ENCODE data around the gene LIPM.
"Not testable (repeated sequence)": the region's sequence is repeated elsewhere in the genome, so short reads cannot be mapped to it uniquely, and the experiment has no call there.

The LIPM gene

DNA sequence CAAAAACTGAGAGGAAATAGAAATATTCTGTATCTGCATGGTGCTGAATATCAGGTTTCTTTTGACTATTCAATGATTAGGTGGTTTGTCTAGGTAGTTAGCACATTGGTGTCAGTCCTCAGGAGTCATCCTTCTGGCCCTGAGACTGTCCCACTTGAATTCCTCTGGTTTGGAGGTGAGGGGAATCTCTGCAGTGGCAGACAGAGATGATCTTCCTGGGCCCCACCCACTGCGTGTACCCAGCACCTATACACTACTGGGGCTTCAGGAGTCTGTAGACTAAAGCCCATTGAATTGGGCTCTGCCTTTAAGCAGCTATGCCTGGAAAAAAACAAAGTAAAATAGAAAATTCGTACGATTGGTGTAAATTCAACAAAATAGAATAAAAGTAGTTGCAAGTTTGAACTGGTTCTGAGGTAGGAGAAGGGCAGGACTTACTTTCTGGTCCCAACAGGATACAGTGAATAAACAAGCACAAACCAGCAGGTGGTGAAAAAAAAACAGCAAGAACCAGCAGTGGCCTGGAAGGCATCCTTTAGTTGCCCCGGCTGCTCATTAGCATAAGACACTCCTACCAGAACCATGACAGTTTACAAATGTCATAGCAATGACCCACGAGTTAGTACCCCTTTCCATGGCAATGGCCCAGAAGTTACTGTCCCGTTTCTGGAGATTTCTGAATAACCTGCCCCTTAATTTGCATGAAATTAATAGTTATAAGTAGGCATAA is 1.7 kb downstream of the LIPM start:
- no peak for DNase-seq

DNA sequence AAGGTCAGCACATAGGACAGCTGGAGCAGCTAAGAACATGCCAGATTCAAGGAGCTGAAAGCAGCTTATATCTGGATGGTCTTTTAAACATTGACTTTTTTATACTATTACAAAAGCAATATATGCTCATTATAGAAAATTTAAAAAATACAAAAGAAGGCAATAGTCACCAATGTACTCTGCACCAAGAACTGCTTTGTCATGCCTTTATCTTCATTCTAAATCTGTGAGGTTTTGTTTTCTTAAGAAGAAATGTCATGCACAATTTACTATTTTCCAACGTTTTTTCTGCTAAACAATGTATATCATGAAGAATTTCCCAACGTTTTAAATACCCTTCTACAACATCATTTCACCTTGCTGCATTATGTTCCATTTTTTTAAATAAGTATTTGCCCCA is 2.8 kb downstream of the LIPM start:
- no peak for DNase-seq

DNA sequence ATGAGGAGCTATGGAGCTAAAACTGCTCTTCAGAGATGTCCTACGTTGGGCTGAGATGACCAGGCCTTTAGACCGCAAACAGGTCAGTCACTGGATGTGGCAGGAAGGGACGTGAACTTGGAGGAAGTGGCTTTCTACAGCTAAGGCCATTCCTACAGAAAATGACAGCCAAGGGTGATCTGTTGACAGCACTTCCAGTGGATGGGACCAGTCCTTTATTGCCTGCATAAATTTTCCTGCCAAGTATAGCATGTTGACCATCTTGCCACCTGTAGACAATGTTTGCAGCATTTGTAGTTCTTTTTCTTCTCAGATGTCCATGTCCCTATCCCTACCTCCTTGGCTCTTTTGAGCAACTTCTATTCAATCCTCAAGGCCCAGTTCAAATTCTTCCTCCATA is 3.4 kb downstream of the LIPM start:
- no peak for DNase-seq

DNA sequence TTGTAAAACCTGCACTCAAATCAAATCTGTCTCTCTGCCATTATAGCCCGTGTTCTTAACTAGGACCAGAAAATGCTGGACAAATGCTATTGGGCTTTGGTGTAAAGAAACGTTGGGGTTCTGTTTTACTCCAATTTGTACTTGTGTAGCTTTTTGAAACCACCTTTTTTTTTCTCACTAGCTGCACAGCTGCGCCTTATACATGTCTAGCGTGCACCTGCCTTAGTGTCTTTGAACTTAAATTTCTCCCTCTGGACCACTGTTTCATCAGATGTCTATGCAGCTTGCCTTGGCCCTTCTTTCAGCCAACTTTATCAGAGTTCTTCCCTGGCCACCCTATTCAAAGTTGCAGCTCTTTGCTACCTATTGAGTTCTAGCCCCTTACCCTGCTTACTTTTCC is 7.1 kb downstream of the LIPM start:
- no peak for DNase-seq

DNA sequence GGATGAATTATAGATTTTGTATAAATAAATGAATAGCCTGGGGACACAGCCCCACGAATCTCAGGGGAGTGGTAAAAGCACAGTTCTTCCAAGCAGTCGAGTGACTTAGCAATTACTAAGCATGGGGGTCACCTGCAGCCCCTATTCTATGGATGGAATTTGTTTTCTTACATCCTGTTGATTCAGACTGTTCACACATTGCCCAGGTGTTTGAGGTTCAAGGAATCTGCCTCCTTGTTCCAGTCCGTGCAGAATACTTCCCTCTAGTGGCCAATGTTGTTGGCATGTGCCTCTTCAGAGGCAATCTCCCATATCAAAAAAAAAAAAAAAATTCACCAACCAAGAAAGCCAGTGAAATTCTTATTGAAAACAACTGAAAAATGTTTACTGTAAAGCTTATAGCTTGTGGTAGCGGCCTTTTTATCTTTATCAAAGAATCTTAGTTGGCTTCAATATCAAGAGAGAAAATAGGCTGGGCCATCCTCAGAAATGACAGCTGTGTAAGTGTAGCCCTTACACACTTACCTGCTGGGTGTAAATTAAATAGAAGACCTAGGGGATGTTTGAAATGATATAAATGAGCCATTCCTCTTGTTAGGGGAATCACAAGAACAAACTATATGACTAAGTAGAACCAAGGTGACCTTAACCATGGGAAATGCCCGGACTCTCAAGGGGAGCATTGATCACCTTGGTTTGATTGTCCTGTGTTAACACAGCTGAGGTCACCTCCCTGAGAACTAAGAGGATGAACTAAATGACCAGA is 7.8 kb downstream of the LIPM start:
- DNase-seq, result peak; percentile 54

DNA sequence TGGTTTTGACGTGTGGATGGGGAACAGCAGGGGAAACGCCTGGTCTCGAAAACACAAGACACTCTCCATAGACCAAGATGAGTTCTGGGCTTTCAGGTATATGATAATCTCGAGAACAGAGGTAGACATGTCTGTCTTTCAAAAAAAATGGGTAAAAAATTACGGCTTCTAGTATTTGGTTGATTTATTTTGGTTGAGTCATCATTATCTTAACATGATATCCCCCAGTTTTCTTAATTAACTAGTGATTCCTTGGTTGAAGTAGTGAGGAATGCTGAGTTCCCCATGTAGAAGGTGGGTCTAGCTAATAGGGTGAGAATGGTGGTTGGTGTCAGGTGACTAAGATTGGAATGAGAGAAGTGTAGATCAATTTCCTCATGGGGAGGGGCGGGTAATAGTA is 10.7 kb downstream of the LIPM start:
- no peak for DNase-seq

DNA sequence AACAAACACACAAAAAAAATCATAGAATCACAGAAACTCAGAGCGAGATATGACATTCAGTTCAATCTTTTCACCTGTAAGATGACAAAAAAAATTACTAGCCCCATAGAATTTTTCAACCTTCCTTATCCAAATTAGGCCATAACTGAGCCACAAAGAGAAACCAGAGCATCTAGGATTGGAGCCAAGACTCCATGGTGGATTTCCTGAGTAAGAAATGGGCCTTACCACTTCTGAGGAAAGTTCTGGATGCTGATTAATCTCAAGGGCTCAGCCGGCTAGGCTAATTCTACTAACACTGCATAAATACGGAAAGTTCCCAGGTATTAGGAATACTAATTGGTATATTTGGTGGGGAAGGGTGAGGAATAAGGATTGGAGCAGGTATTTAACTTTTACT is 16.8 kb downstream of the LIPM start:
- no peak for DNase-seq

DNA sequence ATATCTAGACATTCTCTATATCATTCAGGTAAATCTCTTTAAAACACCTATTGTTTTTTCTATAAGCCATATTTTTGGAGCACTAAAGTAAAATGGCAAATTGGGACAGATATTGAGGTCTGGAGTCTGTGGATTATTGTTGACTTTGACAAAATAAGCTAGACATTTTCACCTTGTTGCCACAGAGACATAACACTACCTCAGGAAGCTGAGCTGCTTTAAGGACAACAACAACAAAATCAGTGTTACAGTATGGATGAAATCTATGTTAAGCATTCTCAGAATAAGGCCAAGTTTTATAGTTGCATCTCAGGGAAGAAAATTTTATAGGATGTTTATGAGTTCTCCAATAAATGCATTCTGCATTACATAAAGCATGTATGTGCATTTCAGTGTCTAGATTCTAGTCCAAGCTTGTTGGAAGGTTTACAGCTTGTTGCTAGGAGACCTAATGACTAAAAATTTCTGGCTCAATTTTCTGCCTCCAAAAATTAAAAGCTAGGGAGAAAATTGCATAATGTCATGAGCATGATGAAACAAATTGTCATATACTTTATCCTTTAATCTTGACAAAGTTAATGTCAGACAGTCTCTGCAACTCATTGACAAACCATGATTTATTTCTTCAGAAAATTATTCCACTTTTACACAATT is 18.3 kb downstream of the LIPM start:
- DNase-seq, result no peak

DNA sequence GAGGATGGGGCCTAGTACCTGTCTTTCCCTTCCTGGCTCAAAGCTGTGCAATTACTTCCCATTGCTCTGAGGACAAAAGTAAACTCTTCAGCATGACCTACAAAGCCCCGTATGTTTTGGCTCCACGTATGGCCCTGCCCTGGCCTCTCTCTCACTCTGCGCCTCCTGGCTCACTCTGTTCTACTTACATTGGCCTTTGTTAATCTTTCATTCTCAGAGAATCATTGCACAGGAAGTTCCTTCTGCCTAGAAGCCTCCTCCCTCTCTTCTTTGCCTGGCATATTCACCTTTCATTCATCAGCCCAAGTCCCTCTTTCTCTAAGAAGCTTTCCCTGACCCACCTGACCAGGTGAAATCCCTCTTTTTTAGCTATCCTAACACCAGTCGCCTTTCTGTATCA is 23.9 kb downstream of the LIPM start:
- no peak for DNase-seq

DNA sequence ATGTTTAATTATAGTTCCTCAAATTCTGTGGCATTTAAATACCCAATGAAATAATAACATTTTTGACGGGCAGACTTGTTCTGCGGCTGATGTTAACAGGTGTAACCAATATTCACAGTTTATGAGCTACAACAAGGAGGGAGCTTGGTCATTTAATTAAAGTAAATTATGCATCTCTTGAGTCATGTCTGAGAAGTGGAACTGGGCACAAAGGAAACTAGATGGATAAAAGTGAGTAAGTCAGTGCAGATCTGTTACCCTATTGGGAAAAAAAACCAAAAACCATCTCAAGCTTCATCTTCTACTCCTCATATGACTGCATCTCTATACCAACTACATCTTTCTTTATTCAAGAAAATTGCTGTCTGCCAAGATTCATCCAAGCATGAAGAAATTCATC is 25.1 kb downstream of the LIPM start:
- DNase-seq, result no peak

DNA sequence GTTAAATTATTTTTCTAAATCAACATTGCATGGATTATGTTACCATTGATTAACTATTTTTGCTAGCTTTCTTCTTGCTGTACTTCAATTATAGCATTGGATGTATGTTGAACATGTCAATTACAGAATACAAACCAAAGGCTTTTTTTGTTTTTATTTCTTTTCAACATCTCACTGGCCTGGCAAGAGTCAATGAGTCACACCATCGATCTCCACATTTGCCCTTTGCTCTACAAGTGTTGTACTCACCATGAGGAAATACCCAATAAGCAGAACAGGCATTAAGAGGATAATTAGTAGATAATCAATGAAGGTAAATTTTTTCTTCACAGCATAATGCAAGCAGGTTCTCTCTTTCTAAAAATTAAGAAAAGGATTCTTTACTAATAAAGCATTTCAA is 25.8 kb downstream of the LIPM start:
- DNase-seq, result no peak

DNA sequence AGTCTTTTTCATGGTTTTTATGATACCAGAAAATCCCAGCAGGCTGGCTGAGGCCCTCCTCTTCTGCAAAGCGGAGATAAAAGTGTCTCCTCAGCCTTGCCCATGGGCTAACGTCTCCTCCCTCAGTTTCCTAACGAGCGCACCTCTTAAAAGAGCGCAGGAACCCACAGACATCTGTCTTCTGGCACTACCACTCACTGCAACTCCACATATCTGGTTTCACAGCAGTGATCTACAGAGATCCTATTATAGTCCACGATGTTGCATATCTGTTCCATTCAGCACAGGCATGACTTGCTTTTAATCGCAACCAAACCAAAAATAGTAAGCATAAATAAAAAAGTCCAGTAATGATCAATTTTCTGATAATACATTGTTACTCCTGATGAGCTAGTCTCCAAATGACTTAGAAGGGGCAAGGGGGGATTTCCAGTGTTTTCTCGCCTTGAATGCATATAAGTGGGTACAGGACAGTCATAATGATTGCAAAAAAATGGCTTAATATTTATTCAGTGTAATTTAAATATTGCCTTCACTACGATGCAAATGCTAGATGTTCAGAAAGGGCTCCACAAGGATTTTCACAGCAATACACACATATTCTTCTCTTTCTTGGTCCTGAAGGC is 28.2 kb downstream of the LIPM start:
- no peak for DNase-seq

DNA sequence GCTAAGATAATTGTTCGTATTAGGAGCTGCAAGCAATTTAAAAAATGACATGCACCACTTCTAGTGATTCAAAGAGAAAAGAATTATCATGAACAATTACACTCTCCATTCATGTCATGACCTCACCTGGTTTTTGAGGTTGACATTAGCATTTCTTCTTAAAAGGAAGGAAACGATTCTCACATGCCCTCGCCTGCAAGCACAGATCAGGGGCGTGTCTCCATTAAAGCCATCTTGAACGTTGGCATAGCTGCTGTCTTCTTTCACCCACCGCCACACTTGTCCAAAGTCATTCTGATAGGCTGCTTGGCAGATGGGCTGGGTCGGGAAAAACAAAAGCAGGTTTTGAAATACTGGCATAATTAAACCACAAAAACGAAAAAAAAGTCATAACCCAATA is 29.2 kb downstream of the LIPM start:
- DNase-seq, result no peak

DNA sequence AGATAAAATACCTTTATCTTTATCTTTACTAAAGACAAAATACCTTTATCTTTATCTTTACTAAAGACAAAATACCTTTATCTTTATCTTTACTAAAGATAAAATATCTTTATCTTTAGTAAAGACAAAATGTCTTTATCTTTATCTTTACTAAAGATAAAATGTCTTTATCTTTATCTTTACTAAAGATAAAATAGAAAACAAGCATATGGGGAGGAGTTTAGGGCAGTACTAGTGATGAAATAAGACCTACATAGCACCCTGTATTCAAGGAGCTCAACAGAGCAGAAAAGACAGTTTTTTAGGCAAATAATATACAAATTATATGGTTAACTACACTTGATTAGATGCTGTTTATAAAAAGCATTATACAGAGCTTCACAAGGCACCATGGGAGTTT is 29.8 kb downstream of the LIPM start:
- no peak for DNase-seq

DNA sequence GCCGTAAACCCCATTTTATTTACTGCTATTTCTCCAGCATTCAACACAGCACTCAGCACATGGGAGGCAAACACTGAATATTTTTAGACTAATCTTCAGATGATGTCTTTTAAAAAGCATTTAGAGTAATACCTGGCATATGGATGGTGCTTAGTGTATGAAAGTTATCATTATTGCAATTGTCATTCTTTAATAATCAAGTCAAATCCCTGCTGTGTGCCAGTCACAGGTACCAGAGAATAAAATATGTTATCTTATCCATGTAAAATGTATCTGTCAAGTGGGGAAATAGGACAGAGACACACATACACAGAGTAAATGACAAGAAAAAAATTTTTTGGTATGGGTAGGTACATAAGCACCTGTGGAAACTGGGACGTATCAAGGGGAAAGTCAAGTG is 30.6 kb downstream of the LIPM start:
- DNase-seq, result no peak

DNA sequence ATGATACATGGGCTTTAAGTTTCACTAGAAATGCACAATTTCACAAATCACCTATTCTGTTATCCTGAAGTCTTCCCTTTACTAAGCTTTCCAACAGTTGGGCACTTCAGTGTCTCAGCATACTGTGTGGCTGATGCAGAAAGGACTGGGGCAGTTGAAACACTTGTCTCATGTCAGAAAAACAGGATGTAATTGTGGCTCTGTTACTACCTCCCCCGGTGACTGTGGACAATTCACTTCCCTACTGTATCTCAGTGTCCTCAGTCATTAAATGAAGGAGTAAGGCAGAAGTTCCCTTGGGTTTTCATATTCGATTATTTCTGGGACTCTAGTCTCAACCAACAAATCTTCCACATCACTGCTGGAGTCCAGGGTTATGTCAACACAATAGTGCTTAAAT is 31.2 kb downstream of the LIPM start:
- DNase-seq, result no peak

DNA sequence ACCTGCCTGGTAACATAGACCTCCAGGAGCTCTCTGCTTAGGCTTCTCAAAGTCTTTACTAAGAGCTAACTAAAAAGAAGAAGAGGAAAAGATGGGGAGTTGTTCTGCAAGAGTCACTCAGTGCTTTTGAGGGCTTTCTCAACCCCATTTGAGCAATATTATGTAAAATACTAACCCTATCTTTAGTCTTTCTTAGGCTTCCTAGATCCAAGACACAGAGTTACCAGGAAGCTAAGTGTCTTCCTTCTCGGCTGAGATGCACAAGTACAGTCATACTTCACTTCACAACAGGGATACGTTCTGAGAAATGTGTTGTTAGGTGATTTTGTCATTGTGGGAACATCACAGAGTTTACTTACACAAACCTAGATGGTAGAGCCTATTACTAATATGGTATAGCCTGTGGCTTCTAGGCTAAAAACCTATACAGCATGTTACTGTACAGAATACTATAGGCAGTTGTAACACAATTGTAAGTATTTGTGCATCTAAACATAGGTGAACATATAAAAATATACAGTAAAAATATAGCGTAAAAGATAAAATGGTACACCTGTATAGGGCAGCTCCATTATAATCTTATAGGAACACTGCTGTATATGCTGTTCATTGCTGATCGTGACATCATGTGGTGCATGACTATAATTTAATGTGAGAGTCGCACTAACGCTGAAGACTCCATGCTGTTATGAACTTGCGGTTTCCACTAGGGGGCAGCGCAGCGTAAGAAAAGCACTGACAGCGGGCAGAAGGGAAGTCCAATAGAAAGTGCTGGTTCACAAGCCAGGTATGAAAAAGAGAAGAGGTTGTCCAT is 32.8 kb downstream of the LIPM start:
- DNase-seq, result peak; percentile 59

DNA sequence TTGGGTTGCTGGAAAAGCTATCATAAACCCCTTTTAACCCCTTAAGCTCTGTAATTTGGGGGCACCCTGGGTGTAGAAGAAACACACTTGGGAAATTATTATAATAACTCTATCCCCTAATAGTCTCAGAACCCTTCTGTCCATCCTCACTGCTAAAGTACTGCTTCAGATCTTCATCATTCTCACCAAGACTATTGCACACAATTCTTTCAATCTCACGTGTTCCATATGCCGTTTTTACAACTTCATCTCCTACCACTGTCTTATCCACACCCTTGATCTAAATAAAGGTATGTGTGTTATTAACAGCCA is 33.3 kb downstream of the LIPM start:
- DNase-seq, result no peak

DNA sequence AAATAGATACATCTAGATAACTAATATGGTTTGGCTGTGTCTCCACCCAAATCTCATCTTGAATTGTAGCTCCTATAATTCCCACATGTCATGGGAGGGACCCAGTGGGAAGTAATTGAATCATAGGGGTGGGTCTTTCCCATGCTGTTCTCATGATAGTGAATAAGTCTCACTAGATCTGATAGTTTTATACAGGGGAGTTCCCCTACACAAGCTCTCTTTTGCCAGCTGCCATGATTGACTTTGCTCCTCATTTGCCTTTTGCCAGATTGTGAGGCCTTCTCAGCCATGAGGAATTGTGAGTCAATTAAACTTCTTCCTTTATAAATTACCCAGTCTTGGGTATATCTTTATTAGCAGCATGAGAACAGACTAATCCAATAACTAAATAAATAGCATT is 35.1 kb downstream of the LIPM start:
- DNase-seq, result not testable (repeated sequence)

DNA sequence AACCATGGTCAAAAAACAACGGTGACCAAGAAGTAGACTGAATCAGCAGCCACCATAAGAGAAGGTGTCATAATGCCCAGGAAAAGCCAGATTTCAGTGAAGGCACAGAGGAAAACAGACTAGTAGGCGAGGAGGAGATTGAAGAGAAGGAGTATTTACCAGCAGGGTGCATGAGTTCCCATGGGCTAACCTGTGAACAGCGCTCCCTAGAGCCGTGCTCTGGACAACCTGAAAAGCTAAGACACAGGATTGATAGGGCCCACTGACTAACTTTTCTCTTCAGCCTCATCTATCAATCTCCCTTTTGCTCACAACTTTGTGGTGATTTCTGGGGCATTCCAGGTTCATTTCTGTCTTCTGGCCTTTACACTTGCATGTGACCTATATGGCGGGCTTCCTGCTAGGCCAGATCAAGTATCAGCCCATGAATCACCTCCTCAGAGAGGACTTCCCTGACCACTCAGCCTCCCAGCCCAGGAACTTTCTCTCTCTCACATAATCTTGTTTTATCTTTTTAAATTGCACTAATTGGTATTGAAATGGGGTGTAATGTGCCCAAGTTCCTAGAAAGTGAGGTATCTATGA is 36.3 kb downstream of the LIPM start:
- DNase-seq, result no peak

DNA sequence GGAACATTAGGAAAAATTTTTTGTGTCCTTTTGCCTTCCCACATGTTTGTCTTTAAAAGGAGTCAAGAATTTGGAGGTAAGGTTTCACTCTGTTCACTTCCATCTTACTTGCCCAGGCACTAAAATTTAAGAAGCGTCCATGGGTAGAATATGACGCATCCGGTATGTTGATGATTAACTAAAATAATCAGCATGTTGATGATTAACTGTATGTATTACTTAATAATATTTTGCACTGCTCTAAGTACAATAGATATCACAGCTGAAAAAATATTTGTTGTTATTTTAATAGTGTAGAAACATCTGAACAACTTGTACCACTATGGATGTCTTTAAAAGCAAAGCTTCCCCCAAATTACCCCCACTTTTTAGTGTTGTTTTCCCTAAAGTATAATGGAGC is 37.6 kb downstream of the LIPM start:
- DNase-seq, result no peak

DNA sequence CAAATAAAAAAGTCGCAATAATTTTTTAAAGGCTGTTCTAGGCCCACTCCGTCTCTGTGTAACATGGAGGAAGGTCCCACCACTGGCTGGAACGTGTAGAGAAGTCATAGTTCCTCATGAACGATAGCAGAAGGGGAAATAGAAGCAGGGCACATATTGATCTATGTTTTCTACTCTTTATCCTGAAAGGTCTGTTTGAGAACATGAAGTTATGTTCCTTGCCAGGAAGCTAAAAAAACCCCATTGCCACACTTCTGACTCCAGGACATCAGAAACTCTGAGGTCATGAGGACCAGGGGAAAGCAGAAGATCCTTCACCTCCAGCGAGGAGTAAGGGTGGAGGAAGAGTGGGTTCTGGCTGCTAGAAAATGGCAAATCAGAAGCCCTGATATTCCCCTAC is 38.4 kb downstream of the LIPM start:
- no peak for DNase-seq
